NCI-H1417 treated with DMSO at 0.1 percent for 48 hours (cell line): Measurements from ENCODE around the gene IGFBP7.

Source experiments
- DNase-seq: peaks from one replicate; lab custom pipeline; 2025; lab: John Stamatoyannopoulos, UW

IGFBP7 gene

GRCh38 chr4:57042711-57043169, 67.4 kb downstream of the IGFBP7 start:
- no peak for DNase-seq

DNA sequence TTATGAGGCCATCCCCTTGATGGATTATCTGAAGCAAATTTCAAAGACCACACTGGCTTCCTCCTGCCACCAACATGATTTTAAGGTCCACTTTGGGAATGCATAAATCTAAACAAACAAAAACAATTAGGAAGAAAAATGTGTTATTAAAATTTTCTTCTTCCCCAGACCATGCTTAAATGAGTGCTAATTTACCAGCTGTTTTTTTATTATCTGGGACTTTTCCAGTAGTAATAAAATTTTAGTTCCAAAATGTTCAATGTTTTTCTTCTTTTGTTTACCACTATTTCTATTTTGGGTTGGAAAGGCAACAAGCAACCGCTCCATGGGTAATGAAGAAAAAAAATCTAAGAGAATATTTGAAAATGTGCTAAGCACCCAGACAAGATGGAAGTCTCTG, 69.2 kb downstream of the IGFBP7 start:
- no peak for DNase-seq

DNA sequence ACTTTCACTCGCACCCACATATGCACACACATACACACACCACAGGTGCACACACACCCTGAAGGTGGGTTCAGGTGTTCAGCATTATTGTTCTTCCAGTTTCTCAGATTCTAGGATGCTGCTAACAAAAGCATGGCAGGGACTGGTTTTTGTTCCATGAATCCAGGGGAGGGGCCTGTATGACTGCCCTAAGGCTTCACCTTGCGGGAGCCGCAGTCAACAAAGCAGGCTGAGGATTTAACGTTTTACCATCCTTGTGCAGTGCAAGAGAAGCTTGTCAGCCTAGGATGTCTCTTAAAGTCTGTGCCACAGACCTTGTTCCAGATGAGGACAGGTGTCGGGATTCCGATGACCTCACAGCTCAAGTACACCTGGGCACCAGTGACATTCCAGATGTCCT, 69.7 kb downstream of the IGFBP7 start:
- no peak for DNase-seq

- DNase-seq, result no peak
These were observed 70.8 kb downstream of the IGFBP7 start for GRCh38 chr4:57039345-57039744.

DNA sequence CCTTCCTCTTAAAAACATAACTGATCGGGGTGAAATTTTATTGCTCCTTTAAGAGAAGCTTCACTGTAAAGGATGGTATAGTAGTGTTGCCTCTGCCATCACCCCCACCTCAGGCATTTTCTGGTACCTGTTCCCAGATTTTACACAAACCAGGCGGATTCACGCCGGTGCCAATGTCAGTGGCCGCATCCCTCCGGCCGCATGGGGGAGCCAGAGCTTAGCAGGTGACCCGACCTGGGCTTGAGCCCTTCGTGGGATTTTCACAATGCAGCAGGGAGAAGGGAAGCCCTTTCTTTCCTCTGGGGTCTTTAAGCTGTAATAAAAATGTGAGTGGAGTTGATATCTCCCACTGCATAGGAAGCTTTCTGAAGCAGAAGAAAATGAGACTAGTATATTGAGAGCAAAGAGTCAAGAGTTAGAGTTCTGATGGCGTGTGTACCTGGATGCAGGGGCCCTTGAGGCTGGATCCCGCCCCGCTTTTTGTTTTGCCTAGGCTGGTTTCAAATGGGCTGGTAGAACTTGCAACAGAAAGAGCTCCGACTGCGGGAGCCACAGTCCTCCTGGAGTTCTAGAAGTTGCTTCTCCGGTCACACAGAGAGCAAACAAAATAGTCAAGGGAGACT, 72.1 kb downstream of the IGFBP7 start:
- no peak for DNase-seq

- no peak for DNase-seq
These were observed 75.7 kb downstream of the IGFBP7 start for GRCh38 chr4:57034520-57034919.

GRCh38 chr4:57023104-57023503, 87.1 kb downstream of the IGFBP7 start:
- no peak for DNase-seq

DNA sequence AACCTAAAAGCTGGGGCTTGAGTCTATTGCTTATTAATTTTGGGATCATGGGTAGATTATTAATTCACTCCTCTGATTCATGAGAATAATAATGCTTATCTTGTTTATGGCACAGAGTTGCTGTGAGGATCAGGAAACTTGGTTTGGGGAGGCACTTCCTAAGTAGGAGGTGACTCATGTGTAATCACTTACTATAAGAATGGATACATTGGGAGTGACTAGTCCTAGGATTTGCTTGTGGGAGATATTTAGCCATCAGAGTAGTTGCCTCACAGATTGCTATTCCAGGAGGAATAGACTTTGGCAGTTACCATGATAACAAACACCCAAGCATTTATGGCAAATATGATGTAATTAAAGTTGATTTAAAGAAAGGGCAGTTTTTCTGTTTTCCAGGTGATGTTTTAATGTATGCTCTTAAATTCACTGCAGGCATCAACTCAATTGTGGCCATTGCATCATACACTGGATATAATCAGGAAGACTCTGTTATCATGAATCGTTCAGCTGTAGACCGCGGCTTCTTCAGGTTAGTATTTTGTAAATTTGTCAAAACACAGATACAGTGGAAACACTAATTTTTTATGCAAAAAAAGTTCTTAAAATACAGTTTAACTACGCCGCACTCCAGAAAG, 89.6 kb downstream of the IGFBP7 start:
- DNase-seq, result no peak

DNA sequence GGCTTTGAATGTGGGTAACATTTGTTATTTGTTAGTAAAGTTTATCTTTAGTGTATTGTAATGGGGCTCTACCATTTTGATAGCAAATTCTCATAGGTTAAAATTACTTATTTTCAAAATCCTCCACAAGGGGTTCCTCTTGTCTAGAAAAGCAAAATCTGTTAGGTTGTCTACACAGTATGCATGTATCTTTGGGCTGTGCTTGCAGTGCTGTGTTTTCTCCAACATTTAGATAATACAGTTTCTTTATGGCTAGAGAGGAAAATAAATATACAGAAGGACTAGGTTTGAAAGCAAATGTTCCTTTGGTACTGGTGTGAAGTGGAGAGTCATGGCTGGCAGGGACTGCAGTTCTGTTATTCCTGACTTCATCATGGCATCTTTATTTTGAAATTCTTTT, 91.2 kb downstream of the IGFBP7 start:
- no peak for DNase-seq

DNA sequence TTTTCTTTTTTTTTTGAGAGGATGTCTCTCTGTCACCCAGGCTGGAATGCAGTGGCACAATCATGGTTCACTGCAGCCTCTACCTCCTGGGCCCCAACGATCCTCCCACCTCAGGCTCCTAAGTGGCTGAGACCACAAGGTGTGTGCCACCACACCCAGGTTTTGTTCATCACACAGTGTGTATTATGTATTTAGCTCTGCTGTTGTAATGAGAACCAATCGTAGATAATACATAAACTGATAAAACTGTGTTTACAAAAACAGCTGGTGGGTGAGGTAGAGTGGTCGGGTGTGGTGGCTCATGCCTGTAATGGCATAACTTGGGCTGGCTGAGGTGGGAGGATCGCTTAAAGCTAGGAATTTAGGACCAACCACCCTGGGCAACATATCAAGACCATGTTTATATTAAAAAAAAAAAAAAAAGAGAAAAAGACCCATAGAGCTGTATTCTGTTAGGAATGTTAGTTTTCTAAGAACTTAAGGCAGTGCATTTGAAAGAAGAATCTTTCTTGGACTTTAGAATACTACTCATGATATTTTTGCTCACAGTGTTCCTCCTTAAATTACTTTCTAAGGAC, 96.6 kb downstream of the IGFBP7 start:
- no peak for DNase-seq

DNA sequence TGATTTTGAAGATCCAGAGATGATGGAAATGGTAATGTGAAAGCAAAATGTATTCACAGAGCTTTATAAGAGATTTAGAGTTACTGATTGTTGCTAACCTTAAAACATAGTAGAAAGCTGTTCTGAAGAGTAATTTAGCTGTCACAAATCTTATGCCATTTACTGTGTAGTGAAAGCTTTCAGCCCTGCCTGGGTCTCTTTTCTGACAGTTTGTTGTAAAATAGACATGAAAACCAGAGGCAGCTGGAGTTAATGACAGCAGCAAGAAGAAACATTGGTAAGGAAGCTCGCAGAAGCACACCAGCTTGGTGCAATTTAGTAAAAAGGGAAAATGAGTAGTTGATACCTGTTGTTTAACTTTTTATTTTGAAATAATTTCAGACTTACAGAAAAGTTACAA, 110.4 kb downstream of the IGFBP7 start:
- DNase-seq, result no peak

- DNase-seq, result no peak
These were observed 114.7 kb downstream of the IGFBP7 start for GRCh38 chr4:56995525-56995924.

- no peak for DNase-seq
These were observed 119.9 kb downstream of the IGFBP7 start for GRCh38 chr4:56990109-56990905.

DNA sequence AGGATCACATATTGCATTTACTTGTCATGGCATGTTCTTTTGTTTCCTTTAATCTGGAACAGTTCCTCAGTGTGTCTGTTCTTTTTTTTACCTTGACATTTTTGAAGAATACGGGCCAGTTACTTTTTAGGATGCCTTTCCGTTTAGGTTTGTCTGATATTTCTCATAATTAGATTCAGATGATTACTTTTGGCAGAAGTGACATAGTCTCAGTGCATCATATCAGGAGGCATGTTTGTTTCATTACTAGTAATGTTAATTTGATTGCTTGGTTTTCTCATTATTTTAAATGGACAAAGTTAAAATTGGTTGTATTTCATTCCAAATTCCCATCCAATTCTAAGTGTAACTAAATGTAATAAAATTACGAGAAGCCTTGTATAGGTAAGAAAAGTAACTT, 123.2 kb downstream of the IGFBP7 start:
- no peak for DNase-seq

DNA sequence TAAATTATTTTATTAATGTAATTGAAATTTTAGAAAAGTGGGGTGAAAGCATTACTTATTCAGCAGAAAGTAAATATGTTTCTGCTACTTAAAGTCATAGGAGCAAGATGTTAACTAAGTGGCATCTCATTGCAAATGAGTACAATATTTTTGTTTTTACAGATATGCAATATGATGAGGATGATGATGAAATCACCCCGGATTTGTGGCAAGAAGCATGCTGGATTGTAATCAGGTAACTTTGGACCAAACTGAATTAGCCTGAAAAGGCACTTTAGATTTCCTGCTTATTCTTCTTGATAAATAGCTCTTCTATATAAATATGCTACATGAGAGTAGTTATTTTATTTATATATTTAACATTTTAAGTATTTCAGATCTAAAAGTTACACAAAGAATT, 124.0 kb downstream of the IGFBP7 start:
- no peak for DNase-seq

DNA sequence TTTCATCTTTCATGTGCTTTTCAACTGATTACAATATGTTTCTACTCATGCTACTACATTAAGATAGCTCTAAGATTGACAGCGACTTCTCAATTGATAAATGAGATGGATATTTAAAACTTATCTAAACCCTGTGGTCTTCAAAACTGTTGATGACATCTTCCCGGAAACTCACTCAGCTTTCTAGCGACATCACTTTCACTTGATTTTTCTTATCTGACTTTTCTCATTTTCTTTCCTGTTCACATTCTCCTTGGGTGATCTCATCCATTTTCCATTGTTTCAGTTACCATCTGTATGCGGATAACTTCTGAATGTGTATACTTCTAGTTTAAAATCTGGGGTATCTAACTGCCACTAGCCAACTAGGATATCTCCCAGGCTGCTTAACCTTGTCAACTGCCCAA, 128.4 kb downstream of the IGFBP7 start:
- DNase-seq, result no peak
